Body of pancreas (tissue), 4 donors: ENCODE measurements around the gene BMP8B.

Source experiments
- POLR2A ChIP-seq, 3 donors: fragments of 450-650 bp; IDR thresholded peaks; one replicate each; pipeline ENCODE4 v1.6.1; 2016; ENCODE audit warnings: antibody characterized with exemption in 3 of 3, mild to moderate bottlenecking in 2 of 3
- TF ChIP-seq, protein P1 (sequence below), 7 experiments: fragments of 450-650 bp in 4 of 7; fragments of 200-600 bp in 3 of 7; sonication (generic) in 3 of 7; IDR thresholded peaks; one replicate each; pipeline ENCODE4 v1.5.1; 2016 to 2019; ENCODE audit warnings: antibody characterized with exemption in 7 of 7

- TF ChIP-seq, protein P1, sequence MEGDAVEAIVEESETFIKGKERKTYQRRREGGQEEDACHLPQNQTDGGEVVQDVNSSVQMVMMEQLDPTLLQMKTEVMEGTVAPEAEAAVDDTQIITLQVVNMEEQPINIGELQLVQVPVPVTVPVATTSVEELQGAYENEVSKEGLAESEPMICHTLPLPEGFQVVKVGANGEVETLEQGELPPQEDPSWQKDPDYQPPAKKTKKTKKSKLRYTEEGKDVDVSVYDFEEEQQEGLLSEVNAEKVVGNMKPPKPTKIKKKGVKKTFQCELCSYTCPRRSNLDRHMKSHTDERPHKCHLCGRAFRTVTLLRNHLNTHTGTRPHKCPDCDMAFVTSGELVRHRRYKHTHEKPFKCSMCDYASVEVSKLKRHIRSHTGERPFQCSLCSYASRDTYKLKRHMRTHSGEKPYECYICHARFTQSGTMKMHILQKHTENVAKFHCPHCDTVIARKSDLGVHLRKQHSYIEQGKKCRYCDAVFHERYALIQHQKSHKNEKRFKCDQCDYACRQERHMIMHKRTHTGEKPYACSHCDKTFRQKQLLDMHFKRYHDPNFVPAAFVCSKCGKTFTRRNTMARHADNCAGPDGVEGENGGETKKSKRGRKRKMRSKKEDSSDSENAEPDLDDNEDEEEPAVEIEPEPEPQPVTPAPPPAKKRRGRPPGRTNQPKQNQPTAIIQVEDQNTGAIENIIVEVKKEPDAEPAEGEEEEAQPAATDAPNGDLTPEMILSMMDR (IDR thresholded peaks at IDR 0.05): no peak
- TF ChIP-seq POLR2A (IDR thresholded peaks at IDR 0.05): no peak
These were observed 16.7 kb upstream of the BMP8B start for GRCh38 chr1:39805385-39805784.
